B cell (primary cell): ENCODE data around the gene SKAP2. TPM values are rescaled to one million over a fixed set of nuclear protein-coding genes. Genes with fewer than 3 reads are reported as not detected.

Source experiments
- ATAC-seq: fragments of 200-7000 bp; cut with Tn5 transposase; one replicate; pipeline ENCODE4 v1.10.0; 2021; ENCODE audit warnings: low read depth, mild to moderate bottlenecking, moderate number of reproducible peaks, moderate library complexity
- CTCF ChIA-PET: fragments of 350-600 bp; sonication (Branson Sonifier 250); formaldehyde crosslinking; loops from one replicate; lab custom pipeline; 2021; ENCODE audit warnings: antibody characterized with exemption, inconsistent platforms; lab: Charles Lee
- POLR2A ChIA-PET: fragments of 350-600 bp; sonication (Branson Sonifier 250); formaldehyde crosslinking; loops from one replicate; lab custom pipeline; 2021; ENCODE audit warnings: antibody characterized with exemption; lab: Charles Lee
- DNase-seq: peaks from one replicate; pipeline ENCODE4 v3.0.0; 2013
- H2AFZ ChIP-seq: 2 replicates; pipeline ENCODE4 v1.6.1; 2012; ENCODE audit warnings: mild to moderate bottlenecking, low read depth, low read length; ENCODE audit not compliant: insufficient read depth, poor library complexity, severe bottlenecking
- H3K27ac ChIP-seq, 2 donors: 1 replicate in 1 of 2; 2 replicates in 1 of 2; pipeline ENCODE4 v1.5.1; 2012 to 2013; ENCODE audit warnings: low read length in 2 of 2, mild to moderate bottlenecking in 2 of 2, moderate library complexity in 1 of 2
- H3K27me3 ChIP-seq, 4 experiments: fragments of 200-600 bp in 1 of 4; sonication (generic) in 1 of 4; replicated peaks in 1 of 4; 1 replicate in 2 of 4; 2 replicates in 2 of 4; pipeline versions ENCODE4 v1.6.1 to v1.7.0; 2013 to 2016; ENCODE audit warnings: low read length in 3 of 4, mild to moderate bottlenecking in 2 of 4, mixed read lengths in 1 of 4, moderate library complexity in 1 of 4; ENCODE audit not compliant: insufficient read depth in 4 of 4, control insufficient read depth in 3 of 4; ENCODE audit errors: control extremely low read depth in 1 of 4
- H3K36me3 ChIP-seq, 2 experiments: replicated peaks in 1 of 2; 1 replicate in 1 of 2; 2 replicates in 1 of 2; pipeline versions ENCODE4 v1.6.1 to v1.7.1; 2013; ENCODE audit warnings: low read length in 1 of 2; ENCODE audit not compliant: insufficient read depth in 2 of 2, control insufficient read depth in 1 of 2; ENCODE audit errors: control extremely low read depth in 1 of 2, extremely low read depth in 1 of 2
- H3K4me1 ChIP-seq, 2 donors: fragments of 200-600 bp in 1 of 2; sonication (generic) in 1 of 2; 1 replicate in 1 of 2; 2 replicates in 1 of 2; pipeline versions ENCODE4 v1.5.1 to v1.6.1; 2013 to 2017; ENCODE audit warnings: low read length in 2 of 2; ENCODE audit not compliant: control insufficient read depth in 2 of 2, insufficient read depth in 2 of 2
- H3K4me2 ChIP-seq: replicated peaks from 2 replicates; pipeline ENCODE3; 2012; ENCODE audit warnings: mild to moderate bottlenecking, low read depth, low read length; ENCODE audit not compliant: poor library complexity, severe bottlenecking
- H3K4me3 ChIP-seq, 5 experiments: fragments of 200-600 bp in 1 of 5; sonication (generic) in 1 of 5; 1 replicate in 3 of 5; 2 replicates in 2 of 5; pipeline versions ENCODE4 v1.5.1 to v1.7.0; 2011 to 2016; ENCODE audit warnings: low read length in 4 of 5, mild to moderate bottlenecking in 4 of 5, low read depth in 2 of 5, control low read depth in 1 of 5, moderate library complexity in 1 of 5; ENCODE audit not compliant: insufficient read depth in 1 of 5; ENCODE audit errors: control extremely low read depth in 1 of 5, extremely low read depth in 1 of 5
- H3K79me2 ChIP-seq: fragments of 200-600 bp; sonication (generic); one replicate; pipeline ENCODE4 v1.6.0; 2016; ENCODE audit warnings: low read length; ENCODE audit not compliant: control insufficient read depth, insufficient read depth
- H3K9ac ChIP-seq: fragments of 200-600 bp; sonication (generic); 2 replicates; pipeline ENCODE4 v1.6.1; 2017; ENCODE audit warnings: mild to moderate bottlenecking, low read length, moderate library complexity
- H3K9me3 ChIP-seq, 3 donors: one replicate each; pipeline versions ENCODE4 v1.6.1 to v1.7.1; 2013; ENCODE audit warnings: low read length in 2 of 3; ENCODE audit not compliant: control insufficient read depth in 2 of 3, insufficient read depth in 1 of 3; ENCODE audit errors: control extremely low read depth in 1 of 3
- H4K20me1 ChIP-seq: 2 replicates; pipeline ENCODE4 v1.6.0; 2012; ENCODE audit warnings: mild to moderate bottlenecking, low read length; ENCODE audit not compliant: insufficient read depth, control insufficient read depth, poor library complexity, severe bottlenecking
- H3K27ac Mint-ChIP-seq: one replicate; pipeline ENCODE4 v1.8.0; 2021; ENCODE audit warnings: mixed read lengths
- H3K27me3 Mint-ChIP-seq: one replicate; pipeline ENCODE4 v1.8.0; 2021; ENCODE audit warnings: mixed read lengths
- H3K4me1 Mint-ChIP-seq: one replicate; pipeline ENCODE4 v1.8.0; 2021; ENCODE audit warnings: mixed read lengths
- H3K4me3 Mint-ChIP-seq: one replicate; pipeline ENCODE4 v1.8.0; 2021; ENCODE audit warnings: mixed read lengths
- H3K9me3 Mint-ChIP-seq: one replicate; pipeline ENCODE4 v1.8.0; 2022; ENCODE audit warnings: mixed read lengths; ENCODE audit not compliant: insufficient read depth
- CTCF ChIP-seq: fragments of 200-600 bp; IDR thresholded peaks from one replicate; pipeline ENCODE4 v1.8.0; 2022; ENCODE audit warnings: antibody characterized with exemption, mild to moderate bottlenecking
- EZH2 ChIP-seq: IDR thresholded peaks from 2 replicates; pipeline ENCODE4 v1.6.1; 2012; ENCODE audit warnings: borderline replicate concordance, low read depth, mild to moderate bottlenecking, moderate library complexity, low read length; ENCODE audit not compliant: insufficient read depth, poor library complexity, severe bottlenecking
- WGBS: methylation state at CpG from one replicate; pipeline ENCODE4 v1.1.5; 2013; ENCODE audit warnings: missing lambda C conversion rate; ENCODE audit not compliant: insufficient coverage; 5-methylcytosine and 5-hydroxymethylcytosine counted together
- intact Hi-C: fragments of 100-400 bp; cut with micrococcal nuclease; formaldehyde crosslinking; loops from one replicate; pipeline ENCODE4 v1.10.0; 2022
- polyA plus RNA-seq: library from polyadenylated mRNA; depleted of rRNA; stranded (reverse); fragments of >200 nt; gene quantifications from 2 replicates; pipeline ENCODE4 v1.2.3, GENCODE V29; 2012
- total RNA-seq, 2 donors: library from RNA; stranded (reverse); fragments of 120-200 nt in 1 of 2; gene quantifications; 1 replicate in 1 of 2; 2 replicates in 1 of 2; pipeline versions ENCODE4 v1.2.3 to v1.2.4, GENCODE V29; 2013 to 2022

The SKAP2 gene
- total and polyA plus RNA-seq, 2 donors (not counting 1 experiment from before 2014, with no cell fraction given), result 12.8 to 58.4 TPM

GRCh38 chr7:26700386-26700785 is 164.0 kb downstream of the SKAP2 start:
- Mint-ChIP-seq H3K27ac (no peak overlapping the region), H3K4me3 (no peak overlapping the region), H3K27me3 (no peaks in the 10 kb centered on the region), H3K9me3 (no peaks in the 10 kb centered on the region), H3K4me1 (no peaks in the 10 kb centered on the region)
- TF ChIP-seq CTCF, result no peak
- TF ChIP-seq EZH2, result no peak
- intact Hi-C loops, result no loop called here
- Histone ChIP-seq H3K4me2 (no peak overlapping the region), H2AFZ (no peak overlapping the region), H4K20me1 (no peaks in the 10 kb centered on the region), H3K9ac (no peak overlapping the region), H3K27me3 (no peaks in the 10 kb centered on the region), H3K79me2 (no peaks in the 10 kb centered on the region), H3K36me3 (peaks cover 0 to 6% of the 10 kb centered on the region in 2 experiments), H3K4me3 (no peak overlapping the region), H3K27ac (no peak overlapping the region), H3K9me3 (no peaks in the 10 kb centered on the region), H3K4me1 (no peaks in the 10 kb centered on the region)
- ChIA-PET CTCF (interaction anchor here (1.2 to 1.9 kb wide), 2 partner anchors 13 to 18 kb away, joined by 6 to 7 read pairs; no protein-coding TSS in a partner anchor), POLR2A (no interaction called here)
- DNase-seq (no peak), ATAC-seq (no peak)
- WGBS, result 96% methylated on average over 2 of the region's 5 CpGs

GRCh38 chr7:26699766-26700165 is 164.6 kb downstream of the SKAP2 start:
- intact Hi-C loops, result no loop called here
- Mint-ChIP-seq H3K4me3 (no peak overlapping the region), H3K27me3 (no peaks in the 10 kb centered on the region), H3K4me1 (no peaks in the 10 kb centered on the region), H3K9me3 (no peaks in the 10 kb centered on the region), H3K27ac (no peak overlapping the region)
- ChIA-PET POLR2A (no interaction called here), CTCF (interaction anchor here (1.9 kb wide), 1 partner anchor 13 kb away, joined by 7 read pairs; no protein-coding TSS in a partner anchor)
- Histone ChIP-seq H3K4me1 (no peaks in the 10 kb centered on the region), H3K9ac (no peak overlapping the region), H3K4me2 (no peak overlapping the region), H3K36me3 (peaks cover 0 to 6% of the 10 kb centered on the region in 2 experiments), H4K20me1 (no peaks in the 10 kb centered on the region), H3K27ac (no peak overlapping the region), H3K27me3 (no peaks in the 10 kb centered on the region), H3K4me3 (no peak overlapping the region), H3K9me3 (no peaks in the 10 kb centered on the region), H2AFZ (no peak overlapping the region), H3K79me2 (no peaks in the 10 kb centered on the region)
- TF ChIP-seq CTCF, result no peak
- TF ChIP-seq EZH2, result no peak
- ATAC-seq, result no peak
- no CpG with 5 or more reads among the region's 1 CpG for WGBS
- no peak for DNase-seq
